Psoas muscle (tissue), 8 donors: ENCODE data around the gene GOLGA6L26. TPM values are rescaled to one million over a fixed set of nuclear protein-coding genes. Genes with fewer than 3 reads are reported as not detected.
"Not testable (repeated sequence)": the region's sequence is repeated elsewhere in the genome, so short reads cannot be mapped to it uniquely, and the experiment has no call there.

Experiments
- ATAC-seq, 4 donors: fragments of 200-7000 bp; cut with Tn5 transposase; one replicate each; pipeline ENCODE4 v1.9.1; 2020; ENCODE audit warnings: moderate library complexity in 3 of 4, mild to moderate bottlenecking in 2 of 4
- DNase-seq, 2 donors: peaks; one replicate each; pipeline ENCODE4 v3.0.0-alpha.2; 2020
- H3K27ac ChIP-seq: fragments of 200-600 bp; one replicate; pipeline ENCODE4 v1.8.0; 2022
- H3K27me3 ChIP-seq, 3 donors: fragments of 200-600 bp in 1 of 3; one replicate each; pipeline versions ENCODE4 v1.6.1 to v1.8.0; 2013 to 2022; ENCODE audit warnings: low read length in 2 of 3, mild to moderate bottlenecking in 2 of 3, moderate library complexity in 1 of 3; ENCODE audit not compliant: insufficient read depth in 3 of 3
- H3K36me3 ChIP-seq, 2 donors: fragments of 200-600 bp in 1 of 2; one replicate each; pipeline versions ENCODE4 v1.6.1 to v1.8.0; 2013 to 2022; ENCODE audit warnings: low read depth in 1 of 2, mild to moderate bottlenecking in 1 of 2, moderate library complexity in 1 of 2; ENCODE audit not compliant: insufficient read depth in 1 of 2
- H3K4me1 ChIP-seq: fragments of 200-600 bp; one replicate; pipeline ENCODE4 v1.8.0; 2022
- H3K4me3 ChIP-seq: fragments of 200-600 bp; one replicate; pipeline ENCODE4 v1.8.0; 2022; ENCODE audit warnings: mild to moderate bottlenecking
- H3K9me3 ChIP-seq: fragments of 200-600 bp; one replicate; pipeline ENCODE4 v1.8.0; 2022
- WGBS, 3 donors: extraction: QIAGEN DNeasy Blood & Tissue Kit; methylation state at CpG; one replicate each; pipeline versions ENCODE4 v1.1.6 to v1.1.7; 2013; 5-methylcytosine and 5-hydroxymethylcytosine counted together
- intact Hi-C, 2 donors: fragments of 100-400 bp; cut with DNase I; formaldehyde crosslinking; loops; one replicate each; pipeline versions ENCODE4 v1.11.0 to v1.14.2; 2022
- polyA plus RNA-seq, 3 donors: library from polyadenylated mRNA; stranded (reverse); fragments of 200-250 nt; gene quantifications; one replicate each; pipeline ENCODE4 v1.2.3, GENCODE V29; 2013
- total RNA-seq, 4 donors: library from RNA; stranded (reverse); fragmentation: NEBNext Ultra II Directional in 2 of 4; extraction: Animal tissue kit (Norgen Biotek cat#: 25700) in 2 of 4; gene quantifications; one replicate each; pipeline versions ENCODE4 v1.2.1 to v1.2.4, GENCODE V29; 2021 to 2023
- TF ChIP-seq, protein P1 (sequence below): fragments of 200-600 bp; IDR thresholded peaks from one replicate; pipeline ENCODE4 v1.8.0; 2022; ENCODE audit warnings: antibody characterized with exemption
- donor health status: healthy with polysubstance abuse.
- donor health status: DM: no; HTN: no; CAD: no; lungs with moderate emphysema.
- donor health status: Bipolar disorder and iron deficiency.
- donor health status: healthy.
- donor health status: DM: yes; HTN: yes; CAD: no.
- donor health status: DM: no; HTN: no; CAD: no.
- donor health status: DM: no; HTN: no; CAD: no.
- donor health status: DM: yes; HTN: yes; CAD: no.

Gene GOLGA6L26
- total and polyA plus RNA-seq, 7 donors: not detected

DNA sequence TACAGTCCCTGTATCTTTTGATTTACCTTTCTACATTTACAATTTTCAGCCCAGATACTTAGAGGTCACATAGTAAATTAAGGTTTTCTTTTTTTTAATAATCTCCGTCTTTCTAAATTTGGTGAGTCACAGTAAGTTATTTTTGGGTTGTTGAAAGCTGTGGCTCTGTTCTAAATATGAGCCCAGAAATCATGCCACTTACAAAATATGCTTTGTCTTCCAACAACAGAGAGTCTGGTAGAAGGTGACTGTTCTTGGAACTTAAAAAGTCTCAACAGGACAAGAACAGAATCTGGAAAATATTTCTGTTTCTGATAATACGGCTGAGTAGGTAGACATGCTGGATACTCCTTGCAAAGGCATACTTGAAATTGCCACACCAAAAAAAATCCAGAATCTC is 36.6 kb upstream of the GOLGA6L26 start:
- Histone ChIP-seq H3K4me1 (no peaks in the 10 kb centered on the region), H3K9me3 (no peaks in the 10 kb centered on the region), H3K27ac (no peak overlapping the region), H3K27me3 (no peaks in the 10 kb centered on the region), H3K36me3 (no peaks in the 10 kb centered on the region), H3K4me3 (no peak overlapping the region)
- no peak for DNase-seq
- ATAC-seq: no peak
- 47 to 72% (median 48%) methylated on average over 2 of the region's 2 CpGs for WGBS, 3 donors
- intact Hi-C loops: no loop called here
- TF ChIP-seq, protein P1, sequence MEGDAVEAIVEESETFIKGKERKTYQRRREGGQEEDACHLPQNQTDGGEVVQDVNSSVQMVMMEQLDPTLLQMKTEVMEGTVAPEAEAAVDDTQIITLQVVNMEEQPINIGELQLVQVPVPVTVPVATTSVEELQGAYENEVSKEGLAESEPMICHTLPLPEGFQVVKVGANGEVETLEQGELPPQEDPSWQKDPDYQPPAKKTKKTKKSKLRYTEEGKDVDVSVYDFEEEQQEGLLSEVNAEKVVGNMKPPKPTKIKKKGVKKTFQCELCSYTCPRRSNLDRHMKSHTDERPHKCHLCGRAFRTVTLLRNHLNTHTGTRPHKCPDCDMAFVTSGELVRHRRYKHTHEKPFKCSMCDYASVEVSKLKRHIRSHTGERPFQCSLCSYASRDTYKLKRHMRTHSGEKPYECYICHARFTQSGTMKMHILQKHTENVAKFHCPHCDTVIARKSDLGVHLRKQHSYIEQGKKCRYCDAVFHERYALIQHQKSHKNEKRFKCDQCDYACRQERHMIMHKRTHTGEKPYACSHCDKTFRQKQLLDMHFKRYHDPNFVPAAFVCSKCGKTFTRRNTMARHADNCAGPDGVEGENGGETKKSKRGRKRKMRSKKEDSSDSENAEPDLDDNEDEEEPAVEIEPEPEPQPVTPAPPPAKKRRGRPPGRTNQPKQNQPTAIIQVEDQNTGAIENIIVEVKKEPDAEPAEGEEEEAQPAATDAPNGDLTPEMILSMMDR: no peak

DNA sequence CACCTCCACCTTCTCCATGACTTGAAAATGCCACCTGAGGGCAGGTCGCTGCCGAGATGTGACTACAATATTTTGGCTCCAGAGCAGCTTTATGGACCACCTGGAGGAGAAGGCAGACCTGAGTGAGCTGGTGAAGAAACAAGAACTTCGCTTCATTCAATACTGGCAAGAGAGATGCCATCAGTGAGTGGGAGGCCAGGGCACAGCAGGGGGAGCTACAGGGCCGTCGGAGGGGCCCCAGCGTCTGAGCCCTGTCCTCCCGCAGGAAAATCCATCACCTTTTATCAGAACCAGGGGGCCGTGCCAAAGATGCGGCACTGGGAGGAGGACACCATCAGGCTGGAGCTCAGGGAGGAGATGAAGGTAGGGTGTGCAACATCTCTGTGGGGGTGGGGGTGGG is 30.3 kb upstream of the GOLGA6L26 start:
- H3K36me3 ChIP-seq, intact Hi-C loops, H3K9me3 ChIP-seq, H3K27ac ChIP-seq, DNase-seq, H3K4me1 ChIP-seq, ATAC-seq, H3K27me3 ChIP-seq, H3K4me3 ChIP-seq: not testable (repeated sequence)
- 54 to 96% (median 87%) methylated on average over 3 to 6 of the region's 9 CpGs for WGBS, 3 donors

DNA sequence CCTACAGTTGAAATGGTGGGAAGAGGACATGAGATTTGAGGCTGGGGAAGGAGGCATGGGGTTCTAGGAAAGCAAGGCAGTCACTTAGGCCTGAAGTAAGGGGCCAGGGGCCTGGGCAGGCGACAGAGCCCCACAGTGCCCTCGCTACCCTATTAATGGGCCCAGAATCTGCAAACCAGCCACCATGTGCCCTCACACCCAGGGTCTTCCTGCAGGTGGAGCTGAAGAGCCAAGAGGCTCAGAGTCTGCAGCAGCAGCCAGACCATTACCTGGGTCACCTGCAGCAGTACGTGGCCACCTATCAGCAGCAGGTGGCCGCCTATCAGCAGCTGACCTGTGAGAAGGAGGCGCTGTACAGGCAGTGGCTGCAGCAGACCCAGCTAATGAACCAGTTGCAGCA is 28.6 kb upstream of the GOLGA6L26 start:
- H3K4me3 ChIP-seq: not testable (repeated sequence)

DNA sequence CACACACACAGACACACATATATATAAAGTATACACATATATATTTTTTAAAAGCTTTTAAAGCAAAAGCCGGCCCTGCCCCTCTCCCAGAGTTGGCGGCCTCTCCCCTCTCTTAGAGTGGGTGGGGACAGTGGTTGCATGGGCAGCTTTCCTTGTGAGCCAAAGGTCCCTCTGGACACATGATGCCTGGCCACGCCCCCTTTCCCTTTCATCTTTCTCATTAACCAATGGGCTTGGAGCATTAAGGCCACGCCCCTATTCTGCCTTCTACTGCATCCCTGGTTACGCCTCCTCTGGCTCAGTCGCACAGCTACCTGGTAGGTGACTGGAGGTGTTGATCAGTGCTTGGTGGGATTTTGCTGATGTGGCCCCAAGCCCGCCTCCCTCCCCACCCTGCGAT is 20.5 kb upstream of the GOLGA6L26 start, which contains the start of gene GOLGA8S:
Gene GOLGA8S, plus strand, starts transcription at position 301 of the 400 bp plus-strand sequence. Its CDS starts 62 bp downstream, at position 363.
- H3K27ac ChIP-seq, H3K4me3 ChIP-seq, DNase-seq, H3K36me3 ChIP-seq, intact Hi-C loops, H3K9me3 ChIP-seq, H3K27me3 ChIP-seq, H3K4me1 ChIP-seq, ATAC-seq: not testable (repeated sequence)
- WGBS, 3 donors: no CpG with 5 or more reads among the region's 8 CpGs

More for the DNA sequence above, 28.6 kb upstream of the GOLGA6L26 start:
- ATAC-seq, H3K36me3 ChIP-seq, intact Hi-C loops, H3K9me3 ChIP-seq, H3K27ac ChIP-seq, H3K4me1 ChIP-seq, DNase-seq, H3K27me3 ChIP-seq: not testable (repeated sequence)
- 69% methylated on average over 2 of the region's 5 CpGs; no CpG with 5 or more reads in 2 of the 3 donors for WGBS, 3 donors

DNA sequence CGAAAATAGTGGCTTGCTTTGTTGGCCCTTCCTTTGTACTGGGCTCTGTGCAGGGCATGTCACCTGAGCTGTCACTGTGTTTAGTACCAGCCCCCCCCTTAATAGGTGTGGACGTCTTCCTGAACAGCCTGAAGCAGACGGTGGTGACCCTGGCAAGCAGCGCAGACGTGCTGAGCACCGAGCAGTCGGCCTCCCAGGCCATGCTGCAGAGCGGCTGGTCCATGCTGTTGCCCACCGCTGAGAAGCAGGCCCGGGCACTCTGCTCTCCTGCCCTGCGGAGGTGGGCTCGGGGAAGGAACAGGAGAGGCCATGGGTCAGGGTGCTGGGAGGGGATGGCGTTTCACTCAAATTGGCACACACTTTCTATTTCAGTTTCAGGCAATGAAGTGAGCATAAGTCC is 22.8 kb downstream of the GOLGA6L26 start:
- DNase-seq: peak in 1 of 2 donors; percentile 12
- intact Hi-C loops: not testable (repeated sequence)

DNA sequence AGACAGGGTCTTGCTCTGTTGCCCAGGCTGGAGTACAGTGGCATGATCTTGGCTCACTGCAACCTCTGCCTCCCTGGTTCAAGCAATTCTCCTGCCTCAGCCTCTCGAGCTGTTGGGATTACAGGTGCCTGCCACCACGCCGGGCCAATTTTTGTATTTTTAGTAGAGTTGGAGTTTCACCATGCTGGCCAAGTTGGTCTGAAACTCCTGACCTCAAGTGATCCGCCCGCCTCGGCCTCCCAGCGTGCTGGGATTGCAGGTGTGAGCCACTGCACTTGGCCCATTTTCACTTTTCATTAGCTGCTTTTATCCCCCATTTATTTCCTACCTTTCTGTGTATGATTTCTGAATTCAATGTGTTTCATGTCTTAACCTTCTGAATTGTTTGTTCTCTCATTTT is 28.1 kb downstream of the GOLGA6L26 start:
- not testable (repeated sequence) for ATAC-seq, H3K27ac ChIP-seq

More for the DNA sequence above, 22.8 kb downstream of the GOLGA6L26 start:
- ATAC-seq, H3K4me3 ChIP-seq, H3K4me1 ChIP-seq, H3K9me3 ChIP-seq, H3K27me3 ChIP-seq, H3K27ac ChIP-seq: not testable (repeated sequence)
- 86 to 91% (median 90%) methylated on average over 13 of the region's 13 CpGs for WGBS, 3 donors
- H3K36me3 ChIP-seq: peaks cover 5 to 42% of the 10 kb centered on the region in 2 donors

DNA sequence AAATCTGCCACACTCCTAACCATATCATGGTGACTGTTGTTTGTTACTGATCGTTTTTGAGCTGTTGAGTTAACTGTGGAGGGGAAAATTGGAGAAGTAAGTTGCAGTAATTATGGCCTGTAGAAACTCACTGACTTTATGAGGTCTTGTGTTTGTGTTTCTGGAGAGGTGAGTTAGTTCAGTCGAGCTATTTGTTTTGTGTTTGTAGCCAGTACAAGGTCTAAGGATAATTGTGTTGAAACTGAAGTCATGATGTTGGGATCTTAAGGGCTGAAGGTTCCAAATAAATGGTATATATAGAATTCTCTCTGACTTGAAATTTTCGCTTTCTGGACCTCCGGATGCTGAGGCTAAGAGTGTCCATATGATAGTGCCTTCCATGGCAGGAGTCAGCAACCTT is 29.2 kb downstream of the GOLGA6L26 start:
- WGBS, 3 donors: 52 to 54% (median 53%) methylated on average over 4 of the region's 4 CpGs
- Histone ChIP-seq H3K4me3 (peak overlapping the region; percentile 66), H3K36me3 (peaks cover 5 to 31% of the 10 kb centered on the region in 2 donors)
- H3K27ac ChIP-seq, ATAC-seq, H3K4me1 ChIP-seq, DNase-seq, H3K9me3 ChIP-seq, H3K27me3 ChIP-seq, intact Hi-C loops: not testable (repeated sequence)

More for the DNA sequence above, 28.1 kb downstream of the GOLGA6L26 start:
- intact Hi-C loops, H3K9me3 ChIP-seq, H3K4me1 ChIP-seq, H3K27me3 ChIP-seq, H3K4me3 ChIP-seq: not testable (repeated sequence)
- peak in 1 of 2 donors; percentile 22 for DNase-seq
- peaks cover 5 to 42% of the 10 kb centered on the region in 2 donors for H3K36me3 ChIP-seq
- 59 to 82% (median 73%) methylated on average over 7 of the region's 7 CpGs for WGBS, 3 donors

DNA sequence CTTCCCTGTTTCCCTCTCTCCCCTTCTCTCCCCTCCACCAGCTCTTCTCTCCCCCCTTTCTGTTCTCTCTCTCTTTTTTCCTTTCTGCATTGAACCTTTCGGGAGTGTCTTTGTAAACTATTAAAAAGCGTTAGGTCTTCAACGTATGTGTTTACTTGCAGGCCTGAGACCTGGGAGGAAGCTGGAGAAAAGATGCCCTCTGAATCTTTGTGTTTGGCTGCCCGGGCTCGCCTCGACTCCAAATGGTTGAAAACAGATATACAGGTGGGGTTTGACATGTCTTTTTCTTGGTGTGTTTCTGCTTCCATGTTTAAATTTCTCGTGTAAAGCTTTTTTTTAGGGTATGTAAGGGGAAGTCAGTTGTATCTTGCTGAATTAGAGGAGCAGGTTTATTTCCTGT is 29.7 kb downstream of the GOLGA6L26 start:
- H3K4me1 ChIP-seq, H3K27me3 ChIP-seq, intact Hi-C loops, ATAC-seq, H3K9me3 ChIP-seq, DNase-seq: not testable (repeated sequence)
- peak overlapping the region; percentile 66 for H3K4me3 ChIP-seq
- 1 to 9% (median 5%) methylated on average over 7 of the region's 7 CpGs for WGBS, 3 donors
- H3K27ac ChIP-seq: peak overlapping the region; percentile 58
- H3K36me3 ChIP-seq: peaks cover 1 to 25% of the 10 kb centered on the region in 2 donors

DNA sequence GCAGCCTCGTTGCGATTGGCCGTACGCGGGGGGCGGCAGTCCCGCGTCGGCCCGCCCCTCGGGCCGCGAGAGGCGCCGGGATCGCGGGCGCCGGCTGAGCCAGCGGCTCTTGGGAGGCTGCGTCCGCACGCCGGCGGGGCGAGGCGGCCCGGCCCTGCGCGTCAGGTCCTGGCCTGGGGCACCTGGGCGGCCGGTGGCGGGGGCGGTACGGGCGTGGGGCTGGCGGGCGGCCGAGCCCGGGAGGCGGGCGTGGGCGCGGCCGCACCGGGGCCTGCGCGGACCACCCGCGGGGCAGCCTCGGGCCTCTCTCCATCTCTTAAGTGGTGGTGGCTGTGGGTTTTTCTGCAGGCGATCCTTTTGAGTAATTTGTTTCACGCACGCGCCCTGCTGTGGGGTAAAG is 30.3 kb downstream of the GOLGA6L26 start:
- H3K9me3 ChIP-seq, H3K27me3 ChIP-seq, ATAC-seq, H3K4me1 ChIP-seq, intact Hi-C loops: not testable (repeated sequence)
- H3K4me3 ChIP-seq: peak overlapping the region; percentile 66
- peak; percentile 42 to 79 for DNase-seq
- H3K27ac ChIP-seq: peak overlapping the region; percentile 58
- 0 to 1% (median 0%) methylated on average over 17 to 38 of the region's 55 CpGs for WGBS, 3 donors
- H3K36me3 ChIP-seq: peaks cover 0 to 19% of the 10 kb centered on the region in 2 donors

DNA sequence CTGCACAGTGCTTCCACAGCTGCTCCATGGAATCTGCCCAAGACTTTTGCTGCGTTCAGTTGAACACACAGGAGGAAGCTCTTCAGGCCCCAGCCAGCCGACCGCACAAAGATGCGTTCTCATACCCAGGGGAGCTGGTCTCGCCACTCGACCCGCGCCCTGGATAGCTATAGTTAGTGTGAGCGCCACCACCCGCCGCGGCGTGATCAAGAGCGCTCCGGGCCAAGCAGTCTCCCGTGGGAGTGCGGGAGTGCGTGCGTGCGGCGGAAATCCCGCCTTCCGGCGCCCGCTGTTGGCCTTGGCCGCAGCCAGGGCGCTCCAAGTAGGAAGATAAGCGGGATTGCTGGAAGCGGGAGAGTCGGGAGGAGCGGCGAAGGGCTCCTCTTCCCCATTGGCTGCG is 30.8 kb downstream of the GOLGA6L26 start:
- DNase-seq, H3K9me3 ChIP-seq, H3K4me1 ChIP-seq, intact Hi-C loops, H3K27ac ChIP-seq, H3K27me3 ChIP-seq: not testable (repeated sequence)
- Histone ChIP-seq H3K36me3 (peaks cover 0 to 15% of the 10 kb centered on the region in 2 donors), H3K4me3 (peak overlapping the region; percentile 51)
- WGBS, 3 donors: no CpG with 5 or more reads among the region's 33 CpGs
- peak in 3 of 4 donors; percentile 63 to 74 (median 68) for ATAC-seq
